ENCODE measurements around the gene EXOSC10. TPM values are rescaled to one million over a fixed set of nuclear protein-coding genes. Genes with fewer than 3 reads are reported as not detected.

Gene EXOSC10
- polyA plus RNA-seq, 2 of the 4 experiments (the other 2 are of a cell fraction): 45.4 to 76.9 TPM

GRCh38 chr1:11138952-11139351, 39.3 kb upstream of the EXOSC10 start:
- H3K4me3 ChIP-seq: no peak overlapping the region
- ATAC-seq (no peak), DNase-seq (ENCODE audit: low read depth in 1 of 2, low spot score in 1 of 2) (no peak), FAIRE-seq (no peak)
- no peak overlapping the region for H3K27ac ChIP-seq
- peaks cover 6% of the 10 kb centered on the region; the same call in 1 of the 3 replicates for H3K4me1 ChIP-seq
- ChIA-PET POLR2A (no interaction called here), CTCF (no interaction called here)
- TF ChIP-seq CBX8 (IDR thresholded peaks at IDR 0.05): no peak
- no peak for TF ChIP-seq FOXS1 (CRISPR knock-in tag; IDR thresholded peaks at IDR 0.05)
- no peak for TF ChIP-seq BHLHE40 (IDR thresholded peaks at IDR 0.05; ENCODE audit: low read depth, low read length)
- TF ChIP-seq HOXB13 (CRISPR knock-in tag; IDR thresholded peaks at IDR 0.05; ENCODE audit: low read depth): no peak
- no peak for TF ChIP-seq GATA3 (IDR thresholded peaks at IDR 0.05; ENCODE audit: borderline replicate concordance)
- TF ChIP-seq RCOR1 (IDR thresholded peaks at IDR 0.05; ENCODE audit: low read depth, low read length): no peak
- TF ChIP-seq USF2 (IDR thresholded peaks at IDR 0.05): no peak
- no peak for TF ChIP-seq POLR2A (IDR thresholded peaks at IDR 0.05; ENCODE audit: low read length)
- TF ChIP-seq MAFK (IDR thresholded peaks at IDR 0.05; ENCODE audit: partially characterized antibody): no peak
- no peak for TF ChIP-seq ATOH8 (CRISPR knock-in tag; IDR thresholded peaks at IDR 0.05; ENCODE audit: low read depth)
- TF ChIP-seq CHD2 (IDR thresholded peaks at IDR 0.05; ENCODE audit: low read length, partially characterized antibody): no peak
- TF ChIP-seq CHD4 (IDR thresholded peaks at IDR 0.05; ENCODE audit: borderline replicate concordance): no peak
- no peak for TF ChIP-seq CBX2 (IDR thresholded peaks at IDR 0.05; ENCODE audit: borderline replicate concordance, low read depth)
- TF ChIP-seq JUN (IDR thresholded peaks at IDR 0.05): no peak
- H3K9me3 ChIP-seq: no peaks in the 10 kb centered on the region
- WGBS (ENCODE audit: missing lambda C conversion rate): 96% methylated on average over 3 of the region's 3 CpGs
- no peak overlapping the region for H3K4me2 ChIP-seq

- no peak overlapping the region for H3K27ac ChIP-seq
- H3K4me1 ChIP-seq: peaks cover 6% of the 10 kb centered on the region; the same call in 1 of the 3 replicates
- POLR2A ChIA-PET: no interaction called here
Measured at GRCh38 chr1:11138029-11138428, 38.4 kb upstream of the EXOSC10 start.

DNA sequence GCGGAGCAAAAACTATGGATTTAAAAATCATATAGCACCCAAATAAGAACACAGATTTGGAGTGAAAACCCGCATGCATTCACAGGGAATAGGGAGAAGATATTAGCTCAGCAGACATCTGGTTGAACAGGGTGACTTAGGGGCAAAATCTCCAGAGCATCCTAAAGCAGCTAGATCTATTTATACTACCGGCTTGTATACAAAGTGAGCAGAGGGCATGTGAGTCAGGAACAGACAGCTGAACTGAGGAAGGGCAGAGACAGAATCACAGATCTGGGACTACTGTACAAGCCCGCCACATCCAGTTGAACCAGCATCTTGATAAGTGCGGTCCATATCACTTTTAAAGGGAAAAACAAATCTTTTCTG, 35.2 kb upstream of the EXOSC10 start:
- FAIRE-seq (no peak), ATAC-seq (no peak), DNase-seq (ENCODE audit: low read depth in 1 of 2, low spot score in 1 of 2) (no peak)
- WGBS (ENCODE audit: missing lambda C conversion rate): 92% methylated on average over 5 of the region's 5 CpGs
- Histone ChIP-seq H3K9me3 (no peaks in the 10 kb centered on the region), H3K4me1 (peaks cover 6% of the 10 kb centered on the region; the same call in 1 of the 3 replicates), H3K4me3 (no peak overlapping the region), H3K27ac (no peak overlapping the region), H3K4me2 (no peak overlapping the region)
- TF ChIP-seq HEYL (CRISPR knock-in tag; IDR thresholded peaks at IDR 0.05) (no peak), ZNF302 (CRISPR knock-in tag; IDR thresholded peaks at IDR 0.05) (no peak), CBX8 (IDR thresholded peaks at IDR 0.05) (no peak), HOXB13 (CRISPR knock-in tag; IDR thresholded peaks at IDR 0.05; ENCODE audit: low read depth) (no peak), HDAC2 (IDR thresholded peaks at IDR 0.05) (no peak), RNF2 (IDR thresholded peaks at IDR 0.05; ENCODE audit: borderline replicate concordance, low read depth) (no peak), TP53 (CRISPR knock-in tag; IDR thresholded peaks at IDR 0.05) (no peak), CEBPB (IDR thresholded peaks at IDR 0.05) (no peak), JUN (IDR thresholded peaks at IDR 0.05) (no peak), RCOR1 (IDR thresholded peaks at IDR 0.05; ENCODE audit: low read depth, low read length) (no peak), CBX2 (IDR thresholded peaks at IDR 0.05; ENCODE audit: borderline replicate concordance, low read depth) (no peak), CHD2 (IDR thresholded peaks at IDR 0.05; ENCODE audit: low read length, partially characterized antibody) (no peak), FOXS1 (CRISPR knock-in tag; IDR thresholded peaks at IDR 0.05) (no peak), EHF (CRISPR knock-in tag; IDR thresholded peaks at IDR 0.05) (no peak), ZFP36 (IDR thresholded peaks at IDR 0.05; ENCODE audit: borderline replicate concordance, partially characterized antibody) (no peak)
- TF ChIP-seq, protein P1, sequence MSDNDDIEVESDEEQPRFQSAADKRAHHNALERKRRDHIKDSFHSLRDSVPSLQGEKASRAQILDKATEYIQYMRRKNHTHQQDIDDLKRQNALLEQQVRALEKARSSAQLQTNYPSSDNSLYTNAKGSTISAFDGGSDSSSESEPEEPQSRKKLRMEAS (IDR thresholded peaks at IDR 0.05): no peak
- CTCF ChIA-PET: interaction anchor here (1.0 kb wide), 1 partner anchor 10 kb away, joined by 3 read pairs; no protein-coding TSS in a partner anchor
- POLR2A ChIA-PET: interaction anchor here (0.7 kb wide), 1 partner anchor 12 kb away, joined by 5 read pairs; no protein-coding TSS in a partner anchor

More at GRCh38 chr1:11138029-11138428, 38.4 kb upstream of the EXOSC10 start:
- Histone ChIP-seq H3K4me2 (no peak overlapping the region), H3K9me3 (no peaks in the 10 kb centered on the region), H3K4me3 (no peak overlapping the region)
- TF ChIP-seq HOXB13 (CRISPR knock-in tag; IDR thresholded peaks at IDR 0.05; ENCODE audit: low read depth) (no peak), CHD2 (IDR thresholded peaks at IDR 0.05; ENCODE audit: low read length, partially characterized antibody) (no peak), MAZ (IDR thresholded peaks at IDR 0.05; ENCODE audit: borderline replicate concordance, low read depth, low read length) (no peak), ZSCAN20 (CRISPR knock-in tag; IDR thresholded peaks at IDR 0.05) (no peak), FOXS1 (CRISPR knock-in tag; IDR thresholded peaks at IDR 0.05) (no peak), HOXA7 (CRISPR knock-in tag; IDR thresholded peaks at IDR 0.05) (no peak), FOSB (CRISPR knock-in tag; IDR thresholded peaks at IDR 0.05) (no peak), RNF2 (IDR thresholded peaks at IDR 0.05; ENCODE audit: borderline replicate concordance, low read depth) (no peak)
- no peak for FAIRE-seq
- DNase-seq (ENCODE audit: low read depth in 1 of 2, low spot score in 1 of 2): no peak
- no peak for ATAC-seq
- WGBS (ENCODE audit: missing lambda C conversion rate): 90% methylated on average over 1 of the region's 1 CpG
- CTCF ChIA-PET: interaction anchor here (0.9 kb wide), 1 partner anchor 9 kb away, joined by 3 read pairs; no protein-coding TSS in a partner anchor

Measured in A549 (cell line).